ENCODE measurements around the gene CSMD2. TPM values are rescaled to one million over a fixed set of nuclear protein-coding genes. Genes with fewer than 3 reads are reported as not detected.

The CSMD2 gene
- total RNA-seq, 1 experiment from 2014 or later = 23.0 TPM

GRCh38 chr1:33820804-33821203 lies 344.2 kb downstream of the CSMD2 start:
- no peak for DNase-seq (ENCODE audit: low read depth)

GRCh38 chr1:33819913-33820311 lies 345.1 kb downstream of the CSMD2 start:
- no peak for DNase-seq (ENCODE audit: low read depth)

GRCh38 chr1:33819290-33819912 lies 345.6 kb downstream of the CSMD2 start:
- DNase-seq (ENCODE audit: low read depth) = no peak

GRCh38 chr1:33818071-33818470 lies 347.0 kb downstream of the CSMD2 start:
- DNase-seq (ENCODE audit: low read depth) = peak; percentile 16

GRCh38 chr1:33815061-33815460 lies 350.0 kb downstream of the CSMD2 start:
- peak; percentile 93 for DNase-seq (ENCODE audit: low read depth)

GRCh38 chr1:33814166-33814565 lies 350.9 kb downstream of the CSMD2 start:
- DNase-seq (ENCODE audit: low read depth) = peak; percentile 69

- DNase-seq (ENCODE audit: low read depth) = no peak
These were observed 354.5 kb downstream of the CSMD2 start for GRCh38 chr1:33810571-33810970.

- no peak for DNase-seq (ENCODE audit: low read depth)
These were observed 359.0 kb downstream of the CSMD2 start for GRCh38 chr1:33805988-33806387.

GRCh38 chr1:33802268-33802667 lies 362.8 kb downstream of the CSMD2 start:
- no peak for DNase-seq (ENCODE audit: low read depth)

GRCh38 chr1:33797849-33798248 lies 367.2 kb downstream of the CSMD2 start:
- no peak for DNase-seq (ENCODE audit: low read depth)

GRCh38 chr1:33792651-33793050 lies 372.4 kb downstream of the CSMD2 start:
- DNase-seq (ENCODE audit: low read depth) = no peak

- no peak for DNase-seq (ENCODE audit: low read depth)
These were observed 372.8 kb downstream of the CSMD2 start for GRCh38 chr1:33792216-33792615.

- no peak for DNase-seq (ENCODE audit: low read depth)
These were observed 373.8 kb downstream of the CSMD2 start for GRCh38 chr1:33791251-33791650.

- no peak for DNase-seq (ENCODE audit: low read depth)
These were observed 374.5 kb downstream of the CSMD2 start for GRCh38 chr1:33790577-33790976.

GRCh38 chr1:33784876-33785275 lies 380.2 kb downstream of the CSMD2 start:
- no peak for DNase-seq (ENCODE audit: low read depth)

GRCh38 chr1:33782776-33783175 lies 382.3 kb downstream of the CSMD2 start:
- no peak for DNase-seq (ENCODE audit: low read depth)

GRCh38 chr1:33781652-33782051 lies 383.4 kb downstream of the CSMD2 start:
- DNase-seq (ENCODE audit: low read depth) = no peak

GRCh38 chr1:33777337-33777736 lies 387.7 kb downstream of the CSMD2 start:
- DNase-seq (ENCODE audit: low read depth) = no peak

GRCh38 chr1:33768821-33769220 lies 396.2 kb downstream of the CSMD2 start:
- DNase-seq (ENCODE audit: low read depth) = no peak

GRCh38 chr1:33768106-33768505 lies 396.9 kb downstream of the CSMD2 start:
- DNase-seq (ENCODE audit: low read depth) = no peak

GRCh38 chr1:33764149-33764548 lies 400.9 kb downstream of the CSMD2 start:
- no peak for DNase-seq (ENCODE audit: low read depth)

GRCh38 chr1:33763406-33763805 lies 401.6 kb downstream of the CSMD2 start:
- DNase-seq (ENCODE audit: low read depth) = peak; percentile 43

- DNase-seq (ENCODE audit: low read depth) = no peak
These were observed 402.1 kb downstream of the CSMD2 start for GRCh38 chr1:33762962-33763361.

- no peak for DNase-seq (ENCODE audit: low read depth)
These were observed 402.8 kb downstream of the CSMD2 start for GRCh38 chr1:33762109-33762830.
